Ovary (tissue), 9 donors: ENCODE results near the gene NELFB. TPM values are rescaled to one million over a fixed set of nuclear protein-coding genes. Genes with fewer than 3 reads are reported as not detected.

Experiments used
- DNase-seq, 5 donors: peaks; one replicate each; pipeline ENCODE4 v3.0.0-alpha.2; 2019 to 2020
- H3K27ac ChIP-seq, 2 donors: fragments of 200-600 bp; one replicate each; pipeline versions ENCODE4 v1.5.1 to v1.8.0; 2019 to 2022
- H3K27me3 ChIP-seq: fragments of 200-600 bp; one replicate; pipeline ENCODE4 v1.8.0; 2022
- H3K36me3 ChIP-seq: fragments of 200-600 bp; sonication (generic); one replicate; pipeline ENCODE4 v1.5.1; 2019
- H3K4me1 ChIP-seq: one replicate; pipeline ENCODE4 v1.8.1; 2013; ENCODE audit warnings: mild to moderate bottlenecking, moderate library complexity; ENCODE audit not compliant: insufficient read depth
- H3K4me3 ChIP-seq: fragments of 200-600 bp; sonication (generic); one replicate; pipeline ENCODE4 v1.5.1; 2017
- H3K9me3 ChIP-seq, 2 donors: fragments of 200-600 bp in 1 of 2; sonication (generic) in 1 of 2; one replicate each; pipeline versions ENCODE4 v1.5.1 to v1.8.1; 2013 to 2019; ENCODE audit warnings: mild to moderate bottlenecking in 1 of 2, moderate library complexity in 1 of 2
- EP300 ChIP-seq: sonication (generic); formaldehyde crosslinking; IDR thresholded peaks from one replicate; pipeline ENCODE4 v1.6.1; 2017; ENCODE audit warnings: antibody characterized with exemption
- POLR2A ChIP-seq: fragments of 450-650 bp; IDR thresholded peaks from one replicate; pipeline ENCODE4 v1.6.1; 2017; ENCODE audit warnings: antibody characterized with exemption, mild to moderate bottlenecking, moderate library complexity
- WGBS, 3 donors: extraction: QIAGEN DNeasy Blood & Tissue Kit in 1 of 3; methylation state at CpG; one replicate each; pipeline versions ENCODE4 v1.1.5 to v1.1.7; 2013 to 2017; 5-methylcytosine and 5-hydroxymethylcytosine counted together
- intact Hi-C, 4 donors: fragments of 100-400 bp; cut with DNase I; formaldehyde crosslinking; loops; one replicate each; pipeline versions ENCODE4 v1.11.0 to v1.15.1; 2022 to 2023
- polyA plus RNA-seq, 2 donors: library from polyadenylated mRNA; stranded (reverse); fragments of 200-250 nt in 1 of 2; fragments of 350-450 nt in 1 of 2; fragmentation: Illumina TruSeq in 1 of 2; extraction: RNeasy Lipid Tissue Mini Kit (QIAGEN cat#74804) in 1 of 2; gene quantifications; one replicate each; pipeline ENCODE4 v1.2.3, GENCODE V29; 2013 to 2014
- total RNA-seq, 7 donors: library from RNA; depleted of rRNA in 2 of 7; stranded (reverse); fragments of >200 nt in 2 of 7; fragmentation: NEBNext Ultra II Directional in 3 of 7; extraction: Animal tissue kit (Norgen Biotek cat#: 25700) in 3 of 7; gene quantifications; one replicate each; pipeline versions ENCODE4 v1.1.0 to v1.2.4, GENCODE V29; 2016 to 2023
- TF ChIP-seq, protein P1 (sequence below), 3 donors: fragments of 450-650 bp in 2 of 3; fragments of 200-600 bp in 1 of 3; IDR thresholded peaks; one replicate each; pipeline versions ENCODE4 v1.5.1 to v1.8.0; 2016 to 2022; ENCODE audit warnings: antibody characterized with exemption in 3 of 3, mild to moderate bottlenecking in 1 of 3
- donor health status: DM: no; HTN: no; CAD: no; lungs with moderate emphysema.
- donor health status: DM: no; HTN: no; CAD: no.
- donor health status: Bipolar disorder and iron deficiency.
- donor health status: DM: yes; HTN: yes; CAD: no.
- donor health status: DM: no; HTN: no; CAD: no.
- donor health status: DM: yes; HTN: yes; CAD: no.

The NELFB gene
- total and polyA plus RNA-seq, 9 donors = 10.9 to 56.6 (median 44.5) TPM

DNA sequence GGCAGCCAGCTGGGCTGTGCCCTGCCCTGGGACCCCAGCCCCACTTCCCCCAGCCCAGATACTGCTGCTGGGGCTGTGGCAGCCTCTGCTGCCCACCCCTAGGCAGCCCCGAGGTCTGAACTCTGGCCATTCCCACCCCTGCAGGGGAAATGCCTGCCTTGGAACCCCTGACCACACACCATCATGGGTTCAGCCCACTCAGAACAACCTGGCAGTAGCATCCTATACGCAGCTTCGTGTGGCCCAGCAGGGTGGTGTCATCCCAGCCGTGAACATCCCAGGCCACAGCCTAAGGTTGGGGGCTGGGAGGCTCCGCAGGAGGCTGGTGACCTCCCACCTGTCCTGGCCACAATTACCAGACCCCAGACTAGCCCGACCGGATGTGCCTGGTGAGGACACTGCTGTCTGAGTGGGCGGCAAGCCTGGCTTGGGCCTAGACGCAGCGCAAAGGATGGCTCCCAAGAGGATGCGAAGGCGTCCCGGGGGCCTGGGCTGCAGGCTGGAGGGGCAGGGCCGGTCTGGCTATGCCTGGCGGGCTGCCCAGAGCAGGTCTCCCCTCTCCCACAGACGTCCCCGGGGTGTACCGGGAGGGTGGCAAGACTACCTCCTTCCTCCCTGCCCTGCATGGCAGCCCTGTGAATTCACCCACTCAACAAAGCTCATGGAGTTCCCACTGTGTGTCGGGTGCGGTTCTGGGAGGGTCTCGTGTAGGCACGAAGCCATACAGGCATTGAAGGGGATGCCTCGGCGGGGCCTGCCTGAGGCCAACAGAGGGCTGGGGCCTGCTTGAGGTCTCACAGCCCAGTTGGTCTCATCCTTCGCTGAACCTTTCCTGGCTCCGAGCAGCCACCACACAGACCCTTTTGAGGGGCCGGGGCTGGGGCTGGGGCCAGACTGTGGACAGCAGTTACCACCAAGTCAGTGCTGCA, 25.9 kb upstream of the NELFB start:
- H3K4me3 ChIP-seq = no peak overlapping the region
- intact Hi-C loops = loop anchor here in 3 of 4 donors (5.0 to 10.0 kb wide), 3 partner anchors 102 to 444 kb away; no protein-coding TSS in a partner anchor
- DNase-seq = no peak
- no peaks in the 10 kb centered on the region for H3K4me1 ChIP-seq
- WGBS, 3 donors = 33 to 39% (median 35%) methylated on average over 27 of the region's 27 CpGs
- TF ChIP-seq, protein P1, sequence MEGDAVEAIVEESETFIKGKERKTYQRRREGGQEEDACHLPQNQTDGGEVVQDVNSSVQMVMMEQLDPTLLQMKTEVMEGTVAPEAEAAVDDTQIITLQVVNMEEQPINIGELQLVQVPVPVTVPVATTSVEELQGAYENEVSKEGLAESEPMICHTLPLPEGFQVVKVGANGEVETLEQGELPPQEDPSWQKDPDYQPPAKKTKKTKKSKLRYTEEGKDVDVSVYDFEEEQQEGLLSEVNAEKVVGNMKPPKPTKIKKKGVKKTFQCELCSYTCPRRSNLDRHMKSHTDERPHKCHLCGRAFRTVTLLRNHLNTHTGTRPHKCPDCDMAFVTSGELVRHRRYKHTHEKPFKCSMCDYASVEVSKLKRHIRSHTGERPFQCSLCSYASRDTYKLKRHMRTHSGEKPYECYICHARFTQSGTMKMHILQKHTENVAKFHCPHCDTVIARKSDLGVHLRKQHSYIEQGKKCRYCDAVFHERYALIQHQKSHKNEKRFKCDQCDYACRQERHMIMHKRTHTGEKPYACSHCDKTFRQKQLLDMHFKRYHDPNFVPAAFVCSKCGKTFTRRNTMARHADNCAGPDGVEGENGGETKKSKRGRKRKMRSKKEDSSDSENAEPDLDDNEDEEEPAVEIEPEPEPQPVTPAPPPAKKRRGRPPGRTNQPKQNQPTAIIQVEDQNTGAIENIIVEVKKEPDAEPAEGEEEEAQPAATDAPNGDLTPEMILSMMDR (IDR thresholded peaks at IDR 0.05) = no peak
- TF ChIP-seq POLR2A (no peak), EP300 (no peak)
- no peak overlapping the region for H3K27ac ChIP-seq
- no peaks in the 10 kb centered on the region for H3K9me3 ChIP-seq
- peaks cover 12% of the 10 kb centered on the region for H3K27me3 ChIP-seq
- H3K36me3 ChIP-seq = no peaks in the 10 kb centered on the region

DNA sequence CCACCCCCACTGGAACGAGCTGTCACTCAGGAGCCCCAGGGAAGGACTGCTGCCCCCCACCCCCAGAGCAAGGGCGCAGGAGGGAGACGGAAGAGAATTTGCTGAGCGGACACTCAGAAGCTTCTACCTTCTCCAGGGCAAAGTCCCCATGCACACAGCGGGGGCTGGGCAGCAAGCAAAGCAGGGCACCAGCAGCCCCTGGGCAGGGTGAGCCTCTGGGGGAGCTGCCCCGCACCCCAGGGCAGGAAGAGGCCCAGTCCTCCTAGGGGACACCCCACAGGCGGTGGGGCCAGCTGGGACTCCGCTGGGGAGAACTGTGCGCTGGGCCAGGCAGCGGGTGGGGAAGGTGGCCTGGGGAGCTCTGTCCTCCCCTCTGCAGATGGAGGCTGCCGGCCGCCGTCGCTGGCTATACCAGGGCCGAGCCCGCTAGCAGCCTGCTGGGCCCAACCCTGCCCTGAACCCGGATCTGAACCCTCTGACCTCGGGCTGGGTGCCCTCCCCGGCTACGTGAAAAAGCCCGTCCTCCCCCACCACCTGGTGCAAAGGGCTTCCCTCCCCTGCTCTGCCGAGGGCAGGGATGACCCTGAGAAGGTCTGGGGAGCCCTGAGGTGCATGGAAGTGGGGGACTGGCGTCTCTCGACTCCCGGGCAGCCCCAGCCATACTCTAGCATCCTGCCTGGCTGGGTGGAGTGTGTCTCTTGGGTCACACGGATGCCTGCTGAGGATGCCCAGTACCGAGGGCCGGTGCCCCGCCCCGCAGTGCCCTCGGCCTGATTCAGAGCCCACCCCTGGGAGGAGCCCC, 25.0 kb upstream of the NELFB start:
- Histone ChIP-seq H3K27me3 (peaks cover 12% of the 10 kb centered on the region), H3K4me3 (no peak overlapping the region), H3K27ac (no peak overlapping the region), H3K4me1 (no peaks in the 10 kb centered on the region), H3K36me3 (no peaks in the 10 kb centered on the region), H3K9me3 (no peaks in the 10 kb centered on the region)
- WGBS, 3 donors = 40 to 48% (median 44%) methylated on average over 16 to 31 of the region's 31 CpGs
- intact Hi-C loops = loop anchor here (5.0 to 10.0 kb wide), 4 partner anchors 103 to 445 kb away; partner anchors contain the start of gene DPP7 (in 1 of the 4)
- TF ChIP-seq POLR2A (no peak), EP300 (no peak)
- TF ChIP-seq, protein P1 (IDR thresholded peaks at IDR 0.05) = no peak
- no peak for DNase-seq

DNA sequence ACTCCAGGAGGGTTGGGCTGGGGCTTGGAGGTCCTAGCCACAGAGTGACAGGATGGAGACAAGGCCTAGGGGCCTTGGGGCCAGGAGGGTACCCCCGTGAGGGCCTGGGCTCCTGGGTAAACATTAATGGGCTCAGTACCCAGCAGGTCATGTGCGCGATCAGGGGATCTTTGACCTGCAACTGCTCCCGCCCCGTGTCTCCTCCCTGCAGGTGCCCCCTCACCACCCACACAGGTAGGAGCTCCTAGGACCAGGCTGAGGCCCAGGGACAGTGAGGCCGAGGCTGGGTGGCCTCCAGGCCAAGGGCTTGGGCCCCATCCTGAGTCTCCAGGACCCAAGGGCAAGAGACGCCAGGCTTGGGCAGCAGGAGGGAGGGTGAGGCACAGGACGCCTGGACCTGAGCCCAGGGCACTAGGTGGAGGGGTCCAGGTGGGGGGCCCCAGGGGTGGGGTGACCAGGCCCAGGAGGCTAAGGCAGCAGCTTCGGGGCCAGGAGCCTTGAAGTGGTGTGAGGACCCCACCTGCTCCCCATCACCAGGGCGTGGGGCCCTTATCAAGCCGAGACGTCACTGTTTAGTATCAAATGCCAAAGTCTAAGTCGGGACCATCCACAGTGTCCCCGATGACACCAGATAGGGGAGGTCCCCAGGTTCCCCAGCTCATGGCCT, 24.3 kb upstream of the NELFB start, which contains the start of gene SLC34A3:
SLC34A3 (plus strand) TSS at position 197 of the 667 bp plus-strand sequence. CDS start 802 bp downstream, outside the sequence.
- 55 to 64% (median 57%) methylated on average over 13 to 14 of the region's 14 CpGs for WGBS, 3 donors
- peaks cover 12% of the 10 kb centered on the region for H3K27me3 ChIP-seq
- no peak for TF ChIP-seq POLR2A
- TF ChIP-seq, protein P1 (IDR thresholded peaks at IDR 0.05) = no peak

More for the DNA sequence above, 24.3 kb upstream of the NELFB start, which contains the start of gene SLC34A3:
- Histone ChIP-seq H3K27ac (no peak within 1 kb of the TSS), H3K9me3 (no peaks in the 10 kb centered on the region), H3K4me1 (peaks cover 1% of the 10 kb centered on the region), H3K4me3 (no peak within 1 kb of the TSS), H3K36me3 (no peaks in the 10 kb centered on the region)
- no peak for DNase-seq
- intact Hi-C loops = loop anchor here in 1 of 4 donors (10.0 kb wide), 1 partner anchor 116 kb away; the partner anchor contains the start of gene DPP7
